ENCODE measurements around the gene DNPH1. TPM values are rescaled to one million over a fixed set of nuclear protein-coding genes. Genes with fewer than 3 reads are reported as not detected.

Gene DNPH1
- total and polyA plus RNA-seq, 9 of the 15 experiments (the other 6 are each of a cell fraction or from before 2014, with no cell fraction given): 7.3 to 300 (median 68.7) TPM

GRCh38 chr6:43181942-43182860 lies 47.1 kb downstream of the DNPH1 start, which contains the start of gene CUL9 (continued):
- no peak for TF ChIP-seq ZKSCAN1 (IDR thresholded peaks at IDR 0.05; ENCODE audit: low read depth, low read length)
- peak; percentile 88 for TF ChIP-seq EP400 (IDR thresholded peaks at IDR 0.05)
- peak; percentile 73 for TF ChIP-seq USF2 (CRISPR knock-in tag; IDR thresholded peaks at IDR 0.05)
- TF ChIP-seq, protein P1, sequence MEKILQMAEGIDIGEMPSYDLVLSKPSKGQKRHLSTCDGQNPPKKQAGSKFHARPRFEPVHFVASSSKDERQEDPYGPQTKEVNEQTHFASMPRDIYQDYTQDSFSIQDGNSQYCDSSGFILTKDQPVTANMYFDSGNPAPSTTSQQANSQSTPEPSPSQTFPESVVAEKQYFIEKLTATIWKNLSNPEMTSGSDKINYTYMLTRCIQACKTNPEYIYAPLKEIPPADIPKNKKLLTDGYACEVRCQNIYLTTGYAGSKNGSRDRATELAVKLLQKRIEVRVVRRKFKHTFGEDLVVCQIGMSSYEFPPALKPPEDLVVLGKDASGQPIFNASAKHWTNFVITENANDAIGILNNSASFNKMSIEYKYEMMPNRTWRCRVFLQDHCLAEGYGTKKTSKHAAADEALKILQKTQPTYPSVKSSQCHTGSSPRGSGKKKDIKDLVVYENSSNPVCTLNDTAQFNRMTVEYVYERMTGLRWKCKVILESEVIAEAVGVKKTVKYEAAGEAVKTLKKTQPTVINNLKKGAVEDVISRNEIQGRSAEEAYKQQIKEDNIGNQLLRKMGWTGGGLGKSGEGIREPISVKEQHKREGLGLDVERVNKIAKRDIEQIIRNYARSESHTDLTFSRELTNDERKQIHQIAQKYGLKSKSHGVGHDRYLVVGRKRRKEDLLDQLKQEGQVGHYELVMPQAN (IDR thresholded peaks at IDR 0.05; ENCODE audit: borderline replicate concordance): peak; percentile 65
- no peak for TF ChIP-seq FOXJ3 (CRISPR knock-in tag; IDR thresholded peaks at IDR 0.05)
- TF ChIP-seq HNRNPH1 (optimal IDR thresholded peaks at IDR 0.05; ENCODE audit: low read depth, low read length): no peak
- TF ChIP-seq ZBTB12 (CRISPR knock-in tag; IDR thresholded peaks at IDR 0.05): no peak
- TF ChIP-seq, protein P2, sequence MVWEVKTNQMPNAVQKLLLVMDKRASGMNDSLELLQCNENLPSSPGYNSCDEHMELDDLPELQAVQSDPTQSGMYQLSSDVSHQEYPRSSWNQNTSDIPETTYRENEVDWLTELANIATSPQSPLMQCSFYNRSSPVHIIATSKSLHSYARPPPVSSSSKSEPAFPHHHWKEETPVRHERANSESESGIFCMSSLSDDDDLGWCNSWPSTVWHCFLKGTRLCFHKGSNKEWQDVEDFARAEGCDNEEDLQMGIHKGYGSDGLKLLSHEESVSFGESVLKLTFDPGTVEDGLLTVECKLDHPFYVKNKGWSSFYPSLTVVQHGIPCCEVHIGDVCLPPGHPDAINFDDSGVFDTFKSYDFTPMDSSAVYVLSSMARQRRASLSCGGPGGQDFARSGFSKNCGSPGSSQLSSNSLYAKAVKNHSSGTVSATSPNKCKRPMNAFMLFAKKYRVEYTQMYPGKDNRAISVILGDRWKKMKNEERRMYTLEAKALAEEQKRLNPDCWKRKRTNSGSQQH (CRISPR knock-in tag; IDR thresholded peaks at IDR 0.05): peak; percentile 70; the same call in 1 of the 2 replicates
- peak; percentile 32; the same call in 1 of the 2 replicates for TF ChIP-seq RAD51 (IDR thresholded peaks at IDR 0.05; ENCODE audit: borderline replicate concordance, low read depth)
- TF ChIP-seq NFYB (IDR thresholded peaks at IDR 0.05; ENCODE audit: extremely low read depth, insufficient read length): no peak
- no peak for TF ChIP-seq TCFL5 (CRISPR knock-in tag; conservative IDR thresholded peaks at IDR 0.05)
- TF ChIP-seq BRD4 (IDR thresholded peaks at IDR 0.05): 0 out of 2 replicates have a peak, but pooled peaks have one; percentile 10
- TF ChIP-seq ZBTB7A (IDR thresholded peaks at IDR 0.05; ENCODE audit: borderline replicate concordance, control insufficient read depth, low read depth, low read length): peak; percentile 92
- TF ChIP-seq TGIF2 (CRISPR knock-in tag; IDR thresholded peaks at IDR 0.05): no peak
- TF ChIP-seq XRCC5 (IDR thresholded peaks at IDR 0.05; ENCODE audit: low read depth, low read length): no peak
- no peak for TF ChIP-seq ZSCAN32 (CRISPR knock-in tag; IDR thresholded peaks at IDR 0.05)
- no peak for TF ChIP-seq ZNF277 (CRISPR knock-in tag; IDR thresholded peaks at IDR 0.05; ENCODE audit: borderline replicate concordance)
- no peak for TF ChIP-seq NR4A1 (CRISPR knock-in tag; IDR thresholded peaks at IDR 0.05)
- TF ChIP-seq NR4A1 (tag; IDR thresholded peaks at IDR 0.05): no peak
